ENCODE measurements around the gene C13orf46.

- TF ChIP-seq, protein P1, sequence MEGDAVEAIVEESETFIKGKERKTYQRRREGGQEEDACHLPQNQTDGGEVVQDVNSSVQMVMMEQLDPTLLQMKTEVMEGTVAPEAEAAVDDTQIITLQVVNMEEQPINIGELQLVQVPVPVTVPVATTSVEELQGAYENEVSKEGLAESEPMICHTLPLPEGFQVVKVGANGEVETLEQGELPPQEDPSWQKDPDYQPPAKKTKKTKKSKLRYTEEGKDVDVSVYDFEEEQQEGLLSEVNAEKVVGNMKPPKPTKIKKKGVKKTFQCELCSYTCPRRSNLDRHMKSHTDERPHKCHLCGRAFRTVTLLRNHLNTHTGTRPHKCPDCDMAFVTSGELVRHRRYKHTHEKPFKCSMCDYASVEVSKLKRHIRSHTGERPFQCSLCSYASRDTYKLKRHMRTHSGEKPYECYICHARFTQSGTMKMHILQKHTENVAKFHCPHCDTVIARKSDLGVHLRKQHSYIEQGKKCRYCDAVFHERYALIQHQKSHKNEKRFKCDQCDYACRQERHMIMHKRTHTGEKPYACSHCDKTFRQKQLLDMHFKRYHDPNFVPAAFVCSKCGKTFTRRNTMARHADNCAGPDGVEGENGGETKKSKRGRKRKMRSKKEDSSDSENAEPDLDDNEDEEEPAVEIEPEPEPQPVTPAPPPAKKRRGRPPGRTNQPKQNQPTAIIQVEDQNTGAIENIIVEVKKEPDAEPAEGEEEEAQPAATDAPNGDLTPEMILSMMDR (conservative IDR thresholded peaks at IDR 0.05; ENCODE audit: low read length): no peak
- no peak for TF ChIP-seq EZH2phosphoT487 (IDR thresholded peaks at IDR 0.05; ENCODE audit: borderline replicate concordance, low read depth, low read length)
Observed at GRCh38 chr13:113972451-113973217, 1.2 kb downstream of the C13orf46 start.

Measured in OCI-LY7 (cell line).